Measurements from ENCODE around the gene CYP21A2. TPM values are rescaled to one million over a fixed set of nuclear protein-coding genes. Genes with fewer than 3 reads are reported as not detected.
"Not testable (repeated sequence)": the region's sequence is repeated elsewhere in the genome, so short reads cannot be mapped to it uniquely, and the experiment has no call there.

The CYP21A2 gene
- 1 to 10 TPM in 2 of 3 donors, under 1 TPM in 1; 0.43 to 2.4 (median 1.8) TPM for polyA plus RNA-seq (ENCODE audit: insufficient read length in 3 of 3)
- long read RNA-seq, donor 1: 0 reads
- long read RNA-seq, donor 2: 0 reads
- long read RNA-seq, donor 3: 0 reads
- long read RNA-seq, donor 4: 0 reads
- long read RNA-seq, donor 5: 0 reads
- long read RNA-seq, donor 6: 0 reads
- long read RNA-seq, donor 7: 0 reads
- long read RNA-seq, donor 8: 0 reads
- long read RNA-seq, donor 9: 0 reads
- long read RNA-seq, donor 10: 0 reads
- long read RNA-seq, donor 11: 0 reads
- long read RNA-seq, donor 12: 0 reads
- long read RNA-seq, donor 13: 0 reads
- long read RNA-seq, donor 14: 0 reads
- long read RNA-seq, donor 15, partial matches to known transcripts: 7 of 11 reads
- long read RNA-seq, donor 15, other reads (novel, unspliced or antisense): 0 of 11 reads
- long read RNA-seq, donor 16: 0 reads

GRCh38 chr6:32037598-32038524, at the start of gene CYP21A2:
Gene CYP21A2, plus strand, starts transcription at chr6:32038415. Its CDS starts 8 bp downstream, at chr6:32038423.
- not testable (repeated sequence) for DNase-seq

GRCh38 chr6:31989363-31989762, 48.9 kb upstream of the CYP21A2 start:
- not testable (repeated sequence) for DNase-seq

- not testable (repeated sequence) for DNase-seq
These were observed 43.8 kb upstream of the CYP21A2 start for GRCh38 chr6:31994421-31994820.

GRCh38 chr6:31996385-31996784, 41.8 kb upstream of the CYP21A2 start:
- DNase-seq: not testable (repeated sequence)

GRCh38 chr6:32002546-32003268, 35.5 kb upstream of the CYP21A2 start:
- not testable (repeated sequence) for DNase-seq

GRCh38 chr6:32003301-32003700, 34.9 kb upstream of the CYP21A2 start:
- not testable (repeated sequence) for DNase-seq

- DNase-seq: not testable (repeated sequence)
These were observed 33.8 kb upstream of the CYP21A2 start for GRCh38 chr6:32004393-32004792.

GRCh38 chr6:32004864-32005537, 33.2 kb upstream of the CYP21A2 start:
- DNase-seq: not testable (repeated sequence)

GRCh38 chr6:32005538-32005880, 32.7 kb upstream of the CYP21A2 start:
- DNase-seq: not testable (repeated sequence)

GRCh38 chr6:32005991-32006529, 32.2 kb upstream of the CYP21A2 start:
- not testable (repeated sequence) for DNase-seq

GRCh38 chr6:32007086-32007485, 31.1 kb upstream of the CYP21A2 start:
- DNase-seq: not testable (repeated sequence)

- not testable (repeated sequence) for DNase-seq
These were observed 30.2 kb upstream of the CYP21A2 start for GRCh38 chr6:32008037-32008436.

GRCh38 chr6:32008616-32009015, 29.6 kb upstream of the CYP21A2 start:
- DNase-seq: not testable (repeated sequence)

- not testable (repeated sequence) for DNase-seq
These were observed 28.7 kb upstream of the CYP21A2 start for GRCh38 chr6:32009537-32009936.

GRCh38 chr6:32010856-32011530, 27.2 kb upstream of the CYP21A2 start:
- not testable (repeated sequence) for DNase-seq

GRCh38 chr6:32012941-32013617, 25.1 kb upstream of the CYP21A2 start:
- DNase-seq: not testable (repeated sequence)

- not testable (repeated sequence) for DNase-seq
These were observed 24.5 kb upstream of the CYP21A2 start for GRCh38 chr6:32013738-32014137.

- not testable (repeated sequence) for DNase-seq
These were observed 23.7 kb upstream of the CYP21A2 start, which contains the start of gene C4B for GRCh38 chr6:32014547-32014946. Gene C4B, plus strand, starts transcription at chr6:32014795. Its CDS starts 51 bp downstream, at chr6:32014846.

GRCh38 chr6:32022100-32022499, 16.1 kb upstream of the CYP21A2 start:
- DNase-seq: not testable (repeated sequence)
